IMR-90 (cell line): ENCODE measurements around the gene PROZ. TPM values are rescaled to one million over a fixed set of nuclear protein-coding genes. Genes with fewer than 3 reads are reported as not detected.

ENCODE experiments used
- ATAC-seq: fragments of 200-7000 bp; cut with Tn5 transposase; 2 replicates; pipeline ENCODE4 v1.9.1; 2020; ENCODE audit warnings: low read depth, mild to moderate bottlenecking, moderate library complexity
- BruUV-seq: library from RNA; stranded (reverse); fragments of 400-500 nt; replicated peaks from 2 replicates; lab custom pipeline; 2021; lab: Mats Ljungman, UMichigan
- CTCF ChIA-PET: fragments of 300-600 bp; formaldehyde crosslinking; extraction: SDS; loops from one replicate; lab custom pipeline; 2021; ENCODE audit warnings: antibody characterized with exemption; lab: Yijun Ruan, JAX
- POLR2A ChIA-PET: fragments of 300-600 bp; sonication (Branson Sonifier 250); formaldehyde crosslinking; loops from one replicate; lab custom pipeline; 2022; ENCODE audit warnings: antibody characterized with exemption; ENCODE audit not compliant: unreplicated experiment; lab: Charles Lee
- DNase-seq: peaks from one replicate; pipeline ENCODE4 v3.0.0; 2013
- H2AFZ ChIP-seq: replicated peaks from 2 replicates; pipeline ENCODE3; 2013; ENCODE audit warnings: low read length, mild to moderate bottlenecking; ENCODE audit not compliant: poor library complexity
- H2AK5ac ChIP-seq: 2 replicates; pipeline ENCODE4 v1.6.1; 2013; ENCODE audit warnings: low read depth, low read length, inconsistent platforms
- H2AK9ac ChIP-seq: replicated peaks from 2 replicates; pipeline ENCODE3; 2013; ENCODE audit warnings: mild to moderate bottlenecking, low read depth, low read length, moderate library complexity; ENCODE audit not compliant: poor library complexity
- H2BK120ac ChIP-seq: 2 replicates; pipeline ENCODE4 v1.6.1; 2013; ENCODE audit warnings: low read depth, low read length, inconsistent platforms
- H2BK15ac ChIP-seq: 3 replicates; pipeline ENCODE4 v1.6.1; 2013; ENCODE audit warnings: low read depth, low read length, inconsistent platforms
- H2BK20ac ChIP-seq: 2 replicates; pipeline ENCODE4 v1.6.1; 2013; ENCODE audit warnings: low read depth, mild to moderate bottlenecking, inconsistent platforms, low read length, moderate library complexity
- H2BK5ac ChIP-seq: 2 replicates; pipeline ENCODE4 v1.6.1; 2013; ENCODE audit warnings: mild to moderate bottlenecking, low read depth, low read length, inconsistent platforms; ENCODE audit not compliant: poor library complexity, severe bottlenecking
- H3K14ac ChIP-seq: replicated peaks from 2 replicates; pipeline ENCODE4 v1.6.1; 2013; ENCODE audit warnings: low read depth, low read length, inconsistent platforms
- H3K18ac ChIP-seq: 2 replicates; pipeline ENCODE4 v1.6.1; 2013; ENCODE audit warnings: low read depth, low read length, control low read depth
- H3K23ac ChIP-seq: 2 replicates; pipeline ENCODE4 v1.6.1; 2013; ENCODE audit warnings: low read depth, low read length, inconsistent platforms
- H3K27ac ChIP-seq: 2 replicates; pipeline ENCODE4 v1.5.1; 2013; ENCODE audit warnings: mild to moderate bottlenecking, control low read depth, low read length; ENCODE audit not compliant: insufficient read depth
- H3K27me3 ChIP-seq: 2 replicates; pipeline ENCODE4 v1.6.1; 2013; ENCODE audit warnings: low read length; ENCODE audit not compliant: control insufficient read depth, insufficient read depth
- H3K36me3 ChIP-seq: 2 replicates; pipeline ENCODE4 v1.6.1; 2013; ENCODE audit warnings: low read length, mixed read lengths; ENCODE audit not compliant: control insufficient read depth, insufficient read depth
- H3K4ac ChIP-seq: 2 replicates; pipeline ENCODE4 v1.6.1; 2013; ENCODE audit warnings: low read depth, low read length, inconsistent platforms
- H3K4me1 ChIP-seq: 2 replicates; pipeline ENCODE4 v1.6.1; 2013; ENCODE audit warnings: low read length, mixed read lengths; ENCODE audit not compliant: control insufficient read depth, insufficient read depth
- H3K4me2 ChIP-seq: 2 replicates; pipeline ENCODE4 v1.6.1; 2013; ENCODE audit warnings: low read depth, mild to moderate bottlenecking, control low read depth, low read length, moderate library complexity
- H3K4me3 ChIP-seq: 2 replicates; pipeline ENCODE4 v1.5.1; 2013; ENCODE audit warnings: low read depth, mild to moderate bottlenecking, control low read depth, low read length, moderate library complexity; ENCODE audit not compliant: insufficient read depth
- H3K56ac ChIP-seq: 2 replicates; pipeline ENCODE4 v1.6.1; 2013; ENCODE audit warnings: low read length, inconsistent platforms; ENCODE audit not compliant: insufficient read depth; ENCODE audit errors: extremely low read depth
- H3K79me1 ChIP-seq, 2 experiments: 2 replicates each; pipeline ENCODE4 v1.6.1; 2013; ENCODE audit warnings: low read length in 2 of 2, inconsistent platforms in 1 of 2, low read depth in 1 of 2
- H3K9ac ChIP-seq: 2 replicates; pipeline ENCODE4 v1.6.1; 2013; ENCODE audit warnings: low read depth, low read length, control low read depth
- H3K9me1 ChIP-seq: 2 replicates; pipeline ENCODE4 v1.6.1; 2013; ENCODE audit warnings: low read length, inconsistent platforms; ENCODE audit not compliant: insufficient read depth
- H3K9me3 ChIP-seq: 2 replicates; pipeline ENCODE4 v1.6.1; 2013; ENCODE audit warnings: low read length; ENCODE audit not compliant: control insufficient read depth, insufficient read depth
- H4K20me1 ChIP-seq: 2 replicates; pipeline ENCODE4 v1.6.1; 2013; ENCODE audit warnings: low read length, inconsistent platforms; ENCODE audit not compliant: insufficient read depth
- H4K5ac ChIP-seq: 2 replicates; pipeline ENCODE4 v1.6.1; 2013; ENCODE audit warnings: mild to moderate bottlenecking, low read depth, low read length, control low read depth
- H4K8ac ChIP-seq, 2 experiments: 2 replicates each; pipeline ENCODE4 v1.6.1; 2013; ENCODE audit warnings: low read depth in 2 of 2, low read length in 2 of 2, control low read depth in 1 of 2, inconsistent platforms in 1 of 2
- H4K91ac ChIP-seq: 2 replicates; pipeline ENCODE4 v1.6.1; 2013; ENCODE audit warnings: low read depth, low read length, inconsistent platforms; ENCODE audit not compliant: insufficient read depth
- CEBPB ChIP-seq: IDR thresholded peaks from 2 replicates; pipeline ENCODE4 v1.6.1; 2012; ENCODE audit warnings: low read depth, low read length, improper control_type of control experiment
- CHD1 ChIP-seq: IDR thresholded peaks from 2 replicates; pipeline ENCODE4 v1.6.1; 2012; ENCODE audit warnings: low read depth, low read length, improper control_type of control experiment
- FOS ChIP-seq: fragments of 150-350 bp; IDR thresholded peaks from 2 replicates; pipeline ENCODE4 v1.6.1; 2016; ENCODE audit warnings: low read depth, low read length
- MAZ ChIP-seq: IDR thresholded peaks from 2 replicates; pipeline ENCODE4 v1.6.1; 2012; ENCODE audit warnings: low read depth, mild to moderate bottlenecking, low read length, improper control_type of control experiment, moderate library complexity, borderline replicate concordance
- MXI1 ChIP-seq: IDR thresholded peaks from 2 replicates; pipeline ENCODE4 v1.6.1; 2012; ENCODE audit warnings: low read depth, mild to moderate bottlenecking, low read length, moderate library complexity, borderline replicate concordance
- NFE2L2 ChIP-seq: fragments of 150-350 bp; IDR thresholded peaks from 2 replicates; pipeline ENCODE4 v1.6.1; 2016; ENCODE audit warnings: low read depth, mild to moderate bottlenecking, low read length
- POLR2A ChIP-seq: IDR thresholded peaks from 2 replicates; pipeline ENCODE4 v1.6.1; 2012; ENCODE audit warnings: mild to moderate bottlenecking, low read depth, low read length
- RAD21 ChIP-seq: IDR thresholded peaks from 2 replicates; pipeline ENCODE4 v1.6.1; 2012; ENCODE audit warnings: low read length, improper control_type of control experiment
- SMC3 ChIP-seq: fragments of 150-350 bp; IDR thresholded peaks from 2 replicates; pipeline ENCODE4 v1.6.1; 2016; ENCODE audit warnings: low read depth, mild to moderate bottlenecking, antibody characterized with exemption, low read length, moderate library complexity
- USF2 ChIP-seq: fragments of 150-350 bp; IDR thresholded peaks from 2 replicates; pipeline ENCODE4 v1.6.1; 2017; ENCODE audit warnings: mild to moderate bottlenecking, antibody characterized with exemption, low read length, low read depth
- WGBS, 2 experiments: methylation state at CpG; one replicate each; pipeline versions ENCODE4 v1.1.5 to v1.1.7; 2013; ENCODE audit warnings: missing lambda C conversion rate in 2 of 2; ENCODE audit not compliant: insufficient read length in 1 of 2; ENCODE audit errors: extremely low coverage in 2 of 2; 5-methylcytosine and 5-hydroxymethylcytosine counted together
- dilution Hi-C: fragments of 300-500 bp; cut with HindIII; formaldehyde crosslinking; loops from one replicate; pipeline ENCODE4 v1.14.3; 2018; ENCODE audit warnings: low sequenced_read_pairs; ENCODE audit not compliant: unreplicated experiment
- in situ Hi-C: fragments of 300-500 bp; cut with MboI; formaldehyde crosslinking; loops from 3 replicates; pipeline ENCODE4 v1.14.3; 2019; ENCODE audit warnings: low sequenced_read_pairs, inconsistent platforms, mixed read lengths
- intact Hi-C: fragments of 100-400 bp; cut with micrococcal nuclease; formaldehyde crosslinking; loops from 2 replicates; pipeline ENCODE4 v1.10.0; 2022
- polyA plus RNA-seq, 3 experiments: library from polyadenylated mRNA; depleted of rRNA; stranded (reverse); fragments of >200 nt; gene quantifications; 2 replicates each; pipeline ENCODE4 v1.2.3, GENCODE V29; 2012; ENCODE audit warnings: low replicate concordance in 1 of 3
- total RNA-seq: library from RNA; depleted of rRNA; stranded (reverse); fragments of >200 nt; gene quantifications from 2 replicates; pipeline ENCODE4 v1.2.3, GENCODE V29; 2012

Gene PROZ
- total and polyA plus RNA-seq, 2 of the 4 experiments (the other 2 are of a cell fraction): not detected

GRCh38 chr13:113110048-113110851 is 48.2 kb upstream of the PROZ start:
- ATAC-seq (peak; percentile 63), DNase-seq (no peak)
- peak overlapping the region; percentile 57 for H3K4me2 ChIP-seq
- H2AK5ac ChIP-seq: no peak overlapping the region
- peak overlapping the region; percentile 86 for H2AFZ ChIP-seq
- TF ChIP-seq RAD21: no peak
- TF ChIP-seq SMC3: no peak
- no peak for TF ChIP-seq CEBPB
- TF ChIP-seq USF2: no peak
- TF ChIP-seq POLR2A: no peak
- no peak for TF ChIP-seq CHD1
- TF ChIP-seq MAZ: no peak
- TF ChIP-seq FOS: no peak
- no peak for TF ChIP-seq MXI1
- no peak for TF ChIP-seq NFE2L2
- no peak overlapping the region for H3K14ac ChIP-seq
- no peak overlapping the region for H2AK9ac ChIP-seq
- in situ Hi-C loops: no loop called here
- H3K9ac ChIP-seq: no peak overlapping the region
- no peaks in the 10 kb centered on the region for H3K36me3 ChIP-seq
- no peak overlapping the region for H3K18ac ChIP-seq
- BruUV-seq: no TSS peak
- H4K20me1 ChIP-seq: no peaks in the 10 kb centered on the region
- peak overlapping the region in 1 of 2 experiments; percentile 33; a peak in 1 of 4 replicates for H4K8ac ChIP-seq
- peak overlapping the region; percentile 42 for H3K4me3 ChIP-seq
- peaks cover 4% of the 10 kb centered on the region; the same call in 1 of the 2 replicates for H3K4me1 ChIP-seq
- no peak overlapping the region for H3K56ac ChIP-seq
- no peak overlapping the region for H2BK15ac ChIP-seq
- no peak overlapping the region for H4K5ac ChIP-seq
- H2BK5ac ChIP-seq: no peak overlapping the region
- dilution Hi-C loops: no loop called here
- ChIA-PET CTCF (no interaction called here), POLR2A (no interaction called here)
- no peak overlapping the region for H2BK120ac ChIP-seq
- no peaks in the 10 kb centered on the region for H3K79me1 ChIP-seq
- no peak overlapping the region for H2BK20ac ChIP-seq
- no peak overlapping the region; the same call in 1 of the 2 replicates for H3K4ac ChIP-seq
- intact Hi-C loops: no loop called here
- WGBS, 2 experiments: 6% methylated on average over 49 of the region's 99 CpGs; no CpG with 5 or more reads in 1 of the 2 experiments
- no peaks in the 10 kb centered on the region for H3K9me1 ChIP-seq
- H3K9me3 ChIP-seq: peaks cover 8% of the 10 kb centered on the region; the same call in 1 of the 2 replicates
- H3K27me3 ChIP-seq: peaks cover 32% of the 10 kb centered on the region
- H4K91ac ChIP-seq: no peak overlapping the region
- no peak overlapping the region for H3K23ac ChIP-seq
- H3K27ac ChIP-seq: no peak overlapping the region
